ENCODE measurements around the gene ZNF385C. TPM values are rescaled to one million over a fixed set of nuclear protein-coding genes. Genes with fewer than 3 reads are reported as not detected.

The ZNF385C gene
- polyA plus RNA-seq, 1 donor (not counting 4 experiments of a cell fraction or from before 2014, with no cell fraction given) = 0.09 TPM

DNA sequence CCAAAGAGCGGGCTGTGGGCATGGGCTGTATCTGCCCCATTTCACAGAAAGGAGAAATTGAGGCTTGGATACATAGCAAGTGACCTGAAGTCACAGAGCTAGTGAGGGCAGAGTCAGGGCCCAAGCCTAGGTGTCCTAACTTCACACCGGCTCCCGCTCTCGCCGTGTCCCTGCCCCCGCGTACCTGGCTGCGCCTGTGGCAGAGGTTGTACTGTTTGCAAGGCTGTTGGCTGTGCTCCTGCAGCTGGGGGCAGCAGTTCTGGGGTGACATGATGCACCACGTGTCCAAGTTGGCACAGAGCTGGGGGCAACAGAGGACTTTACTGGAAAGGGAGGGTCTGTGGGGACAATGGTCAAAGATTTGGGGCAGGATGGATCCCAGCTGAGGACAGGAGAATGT, 10.8 kb upstream of the ZNF385C start:
- Histone ChIP-seq H3K9me3 (ENCODE audit: control insufficient read depth, low read depth, low read length) (no peaks in the 10 kb centered on the region), H3K9me1 (ENCODE audit: control insufficient read depth, extremely low read depth, insufficient read depth, low read length) (no peaks in the 10 kb centered on the region), H3K27me3 (ENCODE audit: control insufficient read depth, extremely low read depth, insufficient read depth, low read length) (no peaks in the 10 kb centered on the region), H3K36me3 (ENCODE audit: control insufficient read depth in 2 of 2, extremely low read depth in 1 of 2, insufficient read depth in 2 of 2, low read length in 2 of 2) (peaks cover 0 to 6% of the 10 kb centered on the region in 2 experiments), H4K20me1 (ENCODE audit: control insufficient read depth, extremely low read depth, insufficient read depth, low read length) (no peaks in the 10 kb centered on the region), H3K9ac (ENCODE audit: control insufficient read depth, extremely low read depth, insufficient read depth, low read length) (no peak overlapping the region), H3K4me1 (ENCODE audit: control insufficient read depth, extremely low read depth, insufficient read depth, low read length) (peaks cover 24% of the 10 kb centered on the region), H3K4me2 (ENCODE audit: control insufficient read depth, extremely low read depth, insufficient read depth, low read depth, low read length) (no peak overlapping the region), H3K27ac (ENCODE audit: control insufficient read depth, insufficient read depth, low read length) (no peak overlapping the region), H2AFZ (ENCODE audit: control insufficient read depth, low read length) (no peak overlapping the region), H3K79me2 (ENCODE audit: control insufficient read depth, insufficient read depth, low read length) (no peaks in the 10 kb centered on the region), H3K4me3 (ENCODE audit: control insufficient read depth in 2 of 3, extremely low read depth in 1 of 3, insufficient read depth in 2 of 3, low read depth in 1 of 3, low read length in 3 of 3) (no peak overlapping the region)
- DNase-seq (ENCODE audit: low read depth, low spot score) (no peak), FAIRE-seq (no peak)
- dilution Hi-C loops (cut with MboI; ENCODE audit: extremely low pct_ligation_motif_present, low sequenced_read_pairs) = no loop called here
- TF ChIP-seq, protein P1, sequence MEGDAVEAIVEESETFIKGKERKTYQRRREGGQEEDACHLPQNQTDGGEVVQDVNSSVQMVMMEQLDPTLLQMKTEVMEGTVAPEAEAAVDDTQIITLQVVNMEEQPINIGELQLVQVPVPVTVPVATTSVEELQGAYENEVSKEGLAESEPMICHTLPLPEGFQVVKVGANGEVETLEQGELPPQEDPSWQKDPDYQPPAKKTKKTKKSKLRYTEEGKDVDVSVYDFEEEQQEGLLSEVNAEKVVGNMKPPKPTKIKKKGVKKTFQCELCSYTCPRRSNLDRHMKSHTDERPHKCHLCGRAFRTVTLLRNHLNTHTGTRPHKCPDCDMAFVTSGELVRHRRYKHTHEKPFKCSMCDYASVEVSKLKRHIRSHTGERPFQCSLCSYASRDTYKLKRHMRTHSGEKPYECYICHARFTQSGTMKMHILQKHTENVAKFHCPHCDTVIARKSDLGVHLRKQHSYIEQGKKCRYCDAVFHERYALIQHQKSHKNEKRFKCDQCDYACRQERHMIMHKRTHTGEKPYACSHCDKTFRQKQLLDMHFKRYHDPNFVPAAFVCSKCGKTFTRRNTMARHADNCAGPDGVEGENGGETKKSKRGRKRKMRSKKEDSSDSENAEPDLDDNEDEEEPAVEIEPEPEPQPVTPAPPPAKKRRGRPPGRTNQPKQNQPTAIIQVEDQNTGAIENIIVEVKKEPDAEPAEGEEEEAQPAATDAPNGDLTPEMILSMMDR (optimal IDR thresholded peaks at IDR 0.05 in 1 of 3, IDR thresholded peaks at IDR 0.05 in 1 of 3, conservative IDR thresholded peaks at IDR 0.05 in 1 of 3; ENCODE audit: extremely low read depth in 1 of 3, insufficient read depth in 2 of 3, low read length in 3 of 3) = no peak
- no peak for TF ChIP-seq EZH2 (IDR thresholded peaks at IDR 0.05; ENCODE audit: low read length)

GRCh38 chr17:42107597-42108576, 9.6 kb upstream of the ZNF385C start:
- peak; percentile 69 for DNase-seq (ENCODE audit: low read depth, low spot score)
- TF ChIP-seq, protein P1 (optimal IDR thresholded peaks at IDR 0.05 in 1 of 3, IDR thresholded peaks at IDR 0.05 in 1 of 3, conservative IDR thresholded peaks at IDR 0.05 in 1 of 3; ENCODE audit: extremely low read depth in 1 of 3, insufficient read depth in 2 of 3, low read length in 3 of 3) = no peak
- no peak for TF ChIP-seq EZH2 (IDR thresholded peaks at IDR 0.05; ENCODE audit: low read length)

More at GRCh38 chr17:42107597-42108576, 9.6 kb upstream of the ZNF385C start:
- peak; percentile 91 for FAIRE-seq
- no peak overlapping the region for H3K4me3 ChIP-seq (ENCODE audit: control insufficient read depth in 2 of 3, extremely low read depth in 1 of 3, insufficient read depth in 2 of 3, low read depth in 1 of 3, low read length in 3 of 3)
- no peak overlapping the region for H2AFZ ChIP-seq (ENCODE audit: control insufficient read depth, low read length)
- no peaks in the 10 kb centered on the region for H3K27me3 ChIP-seq (ENCODE audit: control insufficient read depth, extremely low read depth, insufficient read depth, low read length)
- H3K9ac ChIP-seq (ENCODE audit: control insufficient read depth, extremely low read depth, insufficient read depth, low read length) = no peak overlapping the region
- peaks cover 22% of the 10 kb centered on the region for H3K4me1 ChIP-seq (ENCODE audit: control insufficient read depth, extremely low read depth, insufficient read depth, low read length)
- dilution Hi-C loops (cut with MboI; ENCODE audit: extremely low pct_ligation_motif_present, low sequenced_read_pairs) = no loop called here
- H3K4me2 ChIP-seq (ENCODE audit: control insufficient read depth, extremely low read depth, insufficient read depth, low read depth, low read length) = peak overlapping the region; percentile 58
- no peaks in the 10 kb centered on the region for H3K9me1 ChIP-seq (ENCODE audit: control insufficient read depth, extremely low read depth, insufficient read depth, low read length)
- H3K27ac ChIP-seq (ENCODE audit: control insufficient read depth, insufficient read depth, low read length) = no peak overlapping the region
- H4K20me1 ChIP-seq (ENCODE audit: control insufficient read depth, extremely low read depth, insufficient read depth, low read length) = no peaks in the 10 kb centered on the region
- no peaks in the 10 kb centered on the region for H3K9me3 ChIP-seq (ENCODE audit: control insufficient read depth, low read depth, low read length)
- peaks cover 0 to 6% of the 10 kb centered on the region in 2 experiments for H3K36me3 ChIP-seq (ENCODE audit: control insufficient read depth in 2 of 2, extremely low read depth in 1 of 2, insufficient read depth in 2 of 2, low read length in 2 of 2)
- no peaks in the 10 kb centered on the region for H3K79me2 ChIP-seq (ENCODE audit: control insufficient read depth, insufficient read depth, low read length)
